Measurements from ENCODE around the gene PCSK1N. TPM values are rescaled to one million over a fixed set of nuclear protein-coding genes. Genes with fewer than 3 reads are reported as not detected.

The PCSK1N gene
- total RNA-seq, 1 experiment from 2014 or later: 0.22 TPM

DNA sequence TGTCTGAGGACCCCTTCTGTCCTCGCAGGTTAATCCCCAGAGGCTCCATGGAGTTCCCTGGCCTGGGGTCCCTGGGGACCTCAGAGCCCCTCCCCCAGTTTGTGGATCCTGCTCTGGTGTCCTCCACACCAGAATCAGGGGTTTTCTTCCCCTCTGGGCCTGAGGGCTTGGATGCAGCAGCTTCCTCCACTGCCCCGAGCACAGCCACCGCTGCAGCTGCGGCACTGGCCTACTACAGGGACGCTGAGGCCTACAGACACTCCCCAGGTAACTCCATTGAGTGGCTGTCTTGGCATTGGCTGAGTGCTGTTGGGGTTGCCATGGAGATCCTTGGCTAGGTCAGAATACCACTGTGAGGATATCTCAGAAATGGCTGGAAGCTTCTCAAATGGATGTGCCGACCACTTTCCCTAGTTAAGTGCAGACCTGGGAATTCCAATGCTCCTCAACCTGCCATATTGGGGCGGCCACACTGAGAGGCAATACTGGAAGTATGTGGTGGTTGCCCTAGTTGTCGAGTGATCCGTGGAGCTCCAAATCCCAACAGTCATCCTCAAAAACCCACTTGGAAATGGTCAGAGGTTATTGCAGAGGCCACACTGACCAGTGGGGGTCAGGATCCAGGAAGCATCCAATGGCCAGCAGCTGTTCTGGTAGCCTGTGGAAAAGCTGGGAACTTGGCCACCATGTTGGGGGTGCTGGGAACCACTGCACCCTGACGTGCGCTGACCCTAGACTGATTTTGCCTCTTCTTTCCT is 44.2 kb downstream of the PCSK1N start:
- DNase-seq (ENCODE audit: low read depth, low spot score): no peak
- no peaks in the 10 kb centered on the region for H3K9me3 ChIP-seq (ENCODE audit: control insufficient read depth in 1 of 2, insufficient read depth in 1 of 2, low read depth in 1 of 2, low read length in 2 of 2)
- intact Hi-C loops (cut with micrococcal nuclease): no loop called here
- RAD21 ChIA-PET (ENCODE audit: low non-redundant PET in 1 of 2, low total read pairs in 2 of 2, uncharacterized antibody in 2 of 2, unreplicated experiment in 2 of 2): no interaction called here
- no peak overlapping the region for H3K4me2 ChIP-seq (ENCODE audit: low read length)
- POLR2A ChIA-PET: no interaction called here
- H3K27ac ChIP-seq (ENCODE audit: low read depth, low read length): no peak overlapping the region
- H3K27me3 ChIP-seq (ENCODE audit: insufficient read depth, low read length): no peaks in the 10 kb centered on the region
- CTCF ChIA-PET: no interaction called here
- ATAC-seq: no peak
- no peaks in the 10 kb centered on the region for H3K36me3 ChIP-seq (ENCODE audit: control insufficient read depth in 1 of 2, insufficient read depth in 2 of 2, low read length in 2 of 2)
- no peaks in the 10 kb centered on the region for H3K79me2 ChIP-seq (ENCODE audit: insufficient read depth, low read length)
- H3K4me1 ChIP-seq (ENCODE audit: control insufficient read depth in 1 of 2, insufficient read depth in 2 of 2, low read length in 2 of 2): peaks cover 11 to 19% of the 10 kb centered on the region in 2 experiments
- no peaks in the 10 kb centered on the region for H4K20me1 ChIP-seq (ENCODE audit: insufficient read depth)
- TF ChIP-seq EZH2phosphoT487 (IDR thresholded peaks at IDR 0.05; ENCODE audit: borderline replicate concordance): no peak
- TF ChIP-seq ZFX (IDR thresholded peaks at IDR 0.05): no peak
- no peak for TF ChIP-seq POLR2AphosphoS5 (IDR thresholded peaks at IDR 0.05; ENCODE audit: low read depth, low read length)
- no peak for TF ChIP-seq ZNF274 (IDR thresholded peaks at IDR 0.05; ENCODE audit: low read depth, low read length)
- TF ChIP-seq CTCF (IDR thresholded peaks at IDR 0.05 in 2 of 3, conservative IDR thresholded peaks at IDR 0.05 in 1 of 3; ENCODE audit: borderline replicate concordance in 1 of 3, insufficient read depth in 1 of 3, low read depth in 2 of 3, low read length in 2 of 3): no peak
- no peak for TF ChIP-seq YY1 (IDR thresholded peaks at IDR 0.05; ENCODE audit: extremely low read depth, insufficient replicate concordance, low read depth, low read length)
- no peak for TF ChIP-seq TCF7L2 (IDR thresholded peaks at IDR 0.05; ENCODE audit: borderline replicate concordance, extremely low read depth, insufficient read depth, insufficient read length)
- TF ChIP-seq CEBPB (IDR thresholded peaks at IDR 0.05; ENCODE audit: low read depth): no peak
- no peak for TF ChIP-seq SIN3A (IDR thresholded peaks at IDR 0.05; ENCODE audit: low read depth)
- TF ChIP-seq POLR2A (IDR thresholded peaks at IDR 0.05; ENCODE audit: borderline replicate concordance, extremely low read depth, insufficient read depth, insufficient read length): no peak
- TF ChIP-seq EGR1 (IDR thresholded peaks at IDR 0.05; ENCODE audit: low read depth): no peak
- TF ChIP-seq, protein P1, sequence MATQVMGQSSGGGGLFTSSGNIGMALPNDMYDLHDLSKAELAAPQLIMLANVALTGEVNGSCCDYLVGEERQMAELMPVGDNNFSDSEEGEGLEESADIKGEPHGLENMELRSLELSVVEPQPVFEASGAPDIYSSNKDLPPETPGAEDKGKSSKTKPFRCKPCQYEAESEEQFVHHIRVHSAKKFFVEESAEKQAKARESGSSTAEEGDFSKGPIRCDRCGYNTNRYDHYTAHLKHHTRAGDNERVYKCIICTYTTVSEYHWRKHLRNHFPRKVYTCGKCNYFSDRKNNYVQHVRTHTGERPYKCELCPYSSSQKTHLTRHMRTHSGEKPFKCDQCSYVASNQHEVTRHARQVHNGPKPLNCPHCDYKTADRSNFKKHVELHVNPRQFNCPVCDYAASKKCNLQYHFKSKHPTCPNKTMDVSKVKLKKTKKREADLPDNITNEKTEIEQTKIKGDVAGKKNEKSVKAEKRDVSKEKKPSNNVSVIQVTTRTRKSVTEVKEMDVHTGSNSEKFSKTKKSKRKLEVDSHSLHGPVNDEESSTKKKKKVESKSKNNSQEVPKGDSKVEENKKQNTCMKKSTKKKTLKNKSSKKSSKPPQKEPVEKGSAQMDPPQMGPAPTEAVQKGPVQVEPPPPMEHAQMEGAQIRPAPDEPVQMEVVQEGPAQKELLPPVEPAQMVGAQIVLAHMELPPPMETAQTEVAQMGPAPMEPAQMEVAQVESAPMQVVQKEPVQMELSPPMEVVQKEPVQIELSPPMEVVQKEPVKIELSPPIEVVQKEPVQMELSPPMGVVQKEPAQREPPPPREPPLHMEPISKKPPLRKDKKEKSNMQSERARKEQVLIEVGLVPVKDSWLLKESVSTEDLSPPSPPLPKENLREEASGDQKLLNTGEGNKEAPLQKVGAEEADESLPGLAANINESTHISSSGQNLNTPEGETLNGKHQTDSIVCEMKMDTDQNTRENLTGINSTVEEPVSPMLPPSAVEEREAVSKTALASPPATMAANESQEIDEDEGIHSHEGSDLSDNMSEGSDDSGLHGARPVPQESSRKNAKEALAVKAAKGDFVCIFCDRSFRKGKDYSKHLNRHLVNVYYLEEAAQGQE (IDR thresholded peaks at IDR 0.05; ENCODE audit: low read depth): no peak
- no peak for TF ChIP-seq JUND (IDR thresholded peaks at IDR 0.05)
- TF ChIP-seq SP1 (IDR thresholded peaks at IDR 0.05; ENCODE audit: low read depth): no peak
- TF ChIP-seq, protein P2, sequence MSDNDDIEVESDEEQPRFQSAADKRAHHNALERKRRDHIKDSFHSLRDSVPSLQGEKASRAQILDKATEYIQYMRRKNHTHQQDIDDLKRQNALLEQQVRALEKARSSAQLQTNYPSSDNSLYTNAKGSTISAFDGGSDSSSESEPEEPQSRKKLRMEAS (IDR thresholded peaks at IDR 0.05): no peak
- TF ChIP-seq ATF3 (IDR thresholded peaks at IDR 0.05): no peak
- TF ChIP-seq RAD21 (IDR thresholded peaks at IDR 0.05; ENCODE audit: low read depth): no peak
- no peak for TF ChIP-seq FOSL1 (IDR thresholded peaks at IDR 0.05; ENCODE audit: low read depth)
- no peak for TF ChIP-seq EZH2 (IDR thresholded peaks at IDR 0.05)
- no peak for TF ChIP-seq ELF1 (IDR thresholded peaks at IDR 0.05; ENCODE audit: borderline replicate concordance, low read depth)
- no peaks in the 10 kb centered on the region for H3K9me2 ChIP-seq (ENCODE audit: insufficient read depth)
- H3K9ac ChIP-seq (ENCODE audit: low read length): no peak overlapping the region
- no peak overlapping the region for H3K4me3 ChIP-seq (replicated peaks in 1 of 2; ENCODE audit: low read depth in 1 of 2, low read length in 2 of 2)
- H2AFZ ChIP-seq (ENCODE audit: low read depth, low read length, poor library complexity, severe bottlenecking): no peak overlapping the region
- BruUV-seq (replicated peaks): no TSS peak

Measured in HCT116 (cell line).